Transverse colon (tissue), 4 donors: ENCODE data around the gene IRF4.

Experiments used
- CTCF ChIP-seq, 5 experiments: fragments of 200-600 bp in 3 of 5; fragments of 450-650 bp in 2 of 5; sonication (generic) in 3 of 5; IDR thresholded peaks; 1 replicate in 2 of 5; 2 replicates in 3 of 5; pipeline ENCODE4 v1.5.1; 2016 to 2017; ENCODE audit warnings: antibody characterized with exemption in 5 of 5, inconsistent platforms in 3 of 5, mild to moderate bottlenecking in 2 of 5, moderate library complexity in 1 of 5
- EP300 ChIP-seq: sonication (generic); formaldehyde crosslinking; IDR thresholded peaks from one replicate; pipeline ENCODE4 v1.6.1; 2017; ENCODE audit warnings: antibody characterized with exemption, low read depth
- POLR2A ChIP-seq: fragments of 450-650 bp; IDR thresholded peaks from one replicate; pipeline ENCODE4 v1.6.1; 2016; ENCODE audit warnings: antibody characterized with exemption, mild to moderate bottlenecking, moderate library complexity
- POLR2AphosphoS5 ChIP-seq, 3 donors: sonication (generic); formaldehyde crosslinking; IDR thresholded peaks; one replicate each; pipeline ENCODE4 v1.6.1; 2016; ENCODE audit warnings: antibody characterized with exemption in 3 of 3

- TF ChIP-seq POLR2A (no peak), CTCF (IDR thresholded peaks at IDR 0.05) (no peak), EP300 (no peak), POLR2AphosphoS5 (IDR thresholded peaks at IDR 0.05) (no peak)
Observed at GRCh38 chr6:348860-349396, 42.6 kb upstream of the IRF4 start.
